GM08714 (cell line): ENCODE measurements around the gene TRAPPC14.

ENCODE experiments used
- H3K4me3 ChIP-seq: fragments of 200-500 bp; sonication (Bioruptor generic); 2 replicates; pipeline ENCODE4 v1.5.1; 2014; ENCODE audit warnings: mild to moderate bottlenecking, low read length, inconsistent platforms
- ZNF274 ChIP-seq: IDR thresholded peaks from 2 replicates; pipeline ENCODE4 v1.6.1; 2012; ENCODE audit warnings: mild to moderate bottlenecking, low read depth, low read length

Gene TRAPPC14

DNA sequence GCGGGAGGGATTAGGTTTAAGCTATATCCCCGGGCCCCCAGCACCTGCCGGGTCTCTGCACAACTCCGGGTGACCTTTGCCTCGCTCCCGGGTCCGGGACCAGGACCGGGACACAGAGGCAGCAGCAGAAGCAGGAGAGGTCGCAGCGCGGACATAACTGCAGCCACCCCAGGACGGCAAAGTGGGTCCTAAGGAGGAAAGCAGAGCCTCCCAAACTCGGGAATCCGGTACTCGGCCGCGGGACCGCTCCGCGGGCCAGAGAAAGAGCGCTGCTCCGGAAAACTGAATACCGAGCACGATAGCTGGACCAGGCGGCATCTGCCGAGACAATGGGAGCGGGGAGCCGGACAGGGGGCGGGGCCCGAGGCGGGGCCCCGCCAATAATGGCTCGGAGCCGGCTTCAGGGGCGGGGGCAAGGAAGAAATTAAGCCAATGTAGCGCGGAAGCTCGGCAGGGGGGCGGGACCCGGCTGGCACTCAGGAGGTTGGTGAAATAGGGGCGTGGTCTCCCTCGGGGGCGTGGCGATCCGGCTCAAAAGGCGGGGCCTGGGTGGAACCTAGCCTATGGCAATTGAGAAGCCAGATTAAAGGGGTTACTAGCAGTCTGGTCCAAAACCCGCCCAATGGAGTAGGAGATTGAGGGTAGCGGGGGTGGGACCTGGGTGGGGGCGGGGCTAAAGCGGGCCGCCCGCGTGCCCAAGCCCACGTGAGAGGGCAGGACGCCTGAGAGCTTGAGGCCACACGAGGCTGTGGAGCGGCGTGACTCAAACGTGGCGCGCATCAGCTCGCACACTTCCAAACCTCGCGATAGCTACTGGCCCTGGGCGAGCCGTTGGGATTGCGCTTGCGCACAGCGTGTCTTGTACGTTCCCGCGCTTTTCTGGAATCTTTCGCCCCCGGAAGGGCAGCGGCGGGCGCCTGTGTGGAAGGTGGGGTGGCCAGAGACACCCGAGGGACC lies 18.8 kb upstream of the TRAPPC14 start, which contains the start of the genes GPC2 and STAG3:
Gene GPC2, minus strand, starts transcription at position 337 of the 957 bp plus-strand sequence. Its CDS starts 182 bp downstream, at position 155.
Gene STAG3, plus strand, starts transcription at position 874 of the 957 bp plus-strand sequence. CDS start 2,639 bp downstream, outside the sequence.
- no peak for TF ChIP-seq ZNF274

DNA sequence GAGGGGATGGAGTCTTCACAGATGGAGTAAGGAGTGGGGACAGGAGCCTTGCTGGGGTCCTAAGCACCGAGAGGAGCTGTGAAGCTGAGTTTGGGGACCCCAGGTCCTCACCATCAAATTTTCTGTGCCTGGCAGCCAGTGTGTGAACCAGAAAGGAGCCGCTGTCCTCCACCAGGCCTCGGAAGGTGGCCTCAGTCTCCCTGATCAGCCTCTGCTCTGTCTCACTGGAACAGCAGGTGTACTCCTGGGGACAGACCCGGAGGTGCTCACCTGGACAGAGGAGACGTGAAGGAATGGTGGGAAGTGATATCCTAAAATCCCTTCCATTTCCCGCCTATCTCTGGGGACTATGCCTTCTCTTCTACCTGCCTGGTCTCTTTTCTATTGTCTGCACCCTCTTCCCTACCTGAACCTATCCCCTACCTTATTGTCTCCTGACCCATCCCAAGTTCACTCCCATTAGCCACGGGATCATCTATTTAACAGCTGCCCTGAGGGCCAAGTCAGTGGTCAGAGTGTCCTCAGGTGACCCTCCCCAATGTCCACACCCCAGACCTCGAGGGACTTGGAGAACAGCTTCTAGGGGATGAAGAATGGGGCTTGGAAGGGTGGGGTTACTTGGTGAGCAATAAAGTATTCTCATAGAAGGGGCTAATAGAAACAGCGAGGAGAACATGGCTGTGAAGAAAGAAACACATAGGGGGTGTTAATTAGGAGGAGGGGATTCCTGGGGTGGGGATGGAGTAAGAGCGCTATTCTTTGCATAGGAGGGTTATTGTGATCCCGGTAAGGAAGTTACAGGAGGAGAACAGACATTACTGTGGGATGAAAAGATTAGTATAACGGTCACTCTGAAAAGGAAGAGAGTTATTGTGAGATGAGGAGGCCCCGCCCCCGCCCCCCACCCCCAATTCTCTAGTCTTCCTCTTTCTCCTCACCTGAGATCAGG lies 17.8 kb upstream of the TRAPPC14 start:
- TF ChIP-seq ZNF274, result no peak
- peak overlapping the region; percentile 63 for H3K4me3 ChIP-seq

More for the DNA sequence above, 18.8 kb upstream of the TRAPPC14 start, which contains the start of the genes GPC2 and STAG3:
- peak within 1 kb of the TSS; percentile 63 for H3K4me3 ChIP-seq

DNA sequence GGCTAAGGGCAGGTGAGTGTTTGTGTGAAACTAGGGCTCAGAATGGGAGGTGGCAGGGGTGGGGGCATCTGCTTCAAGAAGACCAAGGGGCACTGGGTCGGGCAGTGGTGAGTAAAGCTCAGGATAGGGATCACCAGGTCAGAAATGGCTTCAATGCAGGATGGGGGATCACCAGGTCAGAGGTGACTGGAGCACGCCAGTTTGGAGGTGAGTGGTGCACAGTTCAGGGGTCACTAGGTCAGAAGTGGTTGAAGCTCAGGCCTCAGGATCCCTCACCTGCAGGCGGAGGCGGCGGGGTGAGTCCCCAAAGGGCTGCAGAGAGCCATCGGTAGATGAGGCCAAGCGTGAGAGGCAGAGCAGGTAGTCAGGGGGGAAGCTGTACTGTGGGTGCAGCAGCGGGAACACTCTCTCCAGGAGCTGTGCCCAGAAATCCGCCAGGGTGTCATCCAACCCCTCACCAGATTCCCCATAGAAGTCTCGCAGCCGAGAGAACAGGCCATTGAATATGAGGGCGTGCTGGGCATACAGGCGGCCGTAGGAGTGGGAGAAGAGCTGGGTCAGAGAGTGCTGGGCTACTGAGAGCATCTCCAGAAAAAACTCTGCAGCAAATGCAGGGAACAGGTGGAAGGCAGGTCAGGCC lies 16.9 kb upstream of the TRAPPC14 start:
- H3K4me3 ChIP-seq, result no peak overlapping the region

DNA sequence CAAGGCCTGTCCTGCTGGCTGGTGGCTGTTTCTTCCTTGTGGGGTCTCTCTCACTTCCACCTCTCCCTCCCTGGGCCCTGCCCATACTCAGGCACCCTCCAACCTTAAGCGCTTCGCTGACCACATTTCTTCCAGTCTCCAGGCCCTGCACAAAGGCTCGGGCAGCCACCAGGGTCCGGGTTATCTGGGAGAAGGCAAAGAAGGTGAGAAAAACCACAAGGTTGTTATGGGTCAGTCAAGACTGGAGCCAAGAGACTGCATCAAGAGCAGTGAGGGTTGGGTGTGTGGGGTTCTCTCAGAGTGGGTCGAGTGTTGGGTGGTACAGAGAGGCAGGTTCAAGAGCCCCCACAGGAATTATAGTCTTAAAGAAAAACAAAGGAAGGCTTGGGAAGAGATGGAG lies 16.1 kb upstream of the TRAPPC14 start:
- H3K4me3 ChIP-seq, result no peak overlapping the region
- no peak for TF ChIP-seq ZNF274

More for the DNA sequence above, 16.9 kb upstream of the TRAPPC14 start:
- TF ChIP-seq ZNF274, result no peak

DNA sequence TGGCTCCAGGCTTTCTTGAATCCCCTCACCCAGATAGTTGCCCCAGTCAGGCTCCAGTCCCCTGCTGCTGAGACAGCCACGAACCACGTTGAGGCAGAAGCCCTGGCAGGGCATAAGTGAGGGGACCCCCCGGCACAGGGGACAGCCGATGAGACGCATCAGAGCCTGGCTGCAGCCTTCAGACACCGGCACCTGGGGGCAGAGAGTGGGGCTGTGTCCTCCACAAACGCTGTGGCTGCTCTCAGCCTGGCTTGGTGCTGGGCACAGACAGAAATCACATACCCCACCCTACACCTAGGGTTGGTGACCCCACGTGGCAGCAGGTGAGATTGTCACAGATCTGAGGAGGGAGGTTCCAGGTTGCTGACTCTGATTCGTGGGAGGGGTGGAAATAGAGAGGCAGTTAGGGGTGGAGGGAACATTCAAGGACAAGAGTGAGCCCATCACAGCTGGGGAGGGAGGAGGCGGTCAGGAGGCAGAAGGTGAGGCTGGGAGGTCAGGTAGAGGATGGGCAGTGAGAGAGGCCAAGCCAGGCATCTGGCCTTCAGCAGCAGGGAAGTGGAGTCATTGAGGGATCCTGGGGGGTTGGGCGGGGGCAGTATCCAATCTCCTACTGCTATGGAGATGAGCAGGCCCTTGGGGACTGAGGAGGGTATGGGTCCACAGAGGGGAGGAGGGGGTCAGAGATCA lies 15.4 kb upstream of the TRAPPC14 start:
- no peak overlapping the region for H3K4me3 ChIP-seq
- TF ChIP-seq ZNF274, result no peak

DNA sequence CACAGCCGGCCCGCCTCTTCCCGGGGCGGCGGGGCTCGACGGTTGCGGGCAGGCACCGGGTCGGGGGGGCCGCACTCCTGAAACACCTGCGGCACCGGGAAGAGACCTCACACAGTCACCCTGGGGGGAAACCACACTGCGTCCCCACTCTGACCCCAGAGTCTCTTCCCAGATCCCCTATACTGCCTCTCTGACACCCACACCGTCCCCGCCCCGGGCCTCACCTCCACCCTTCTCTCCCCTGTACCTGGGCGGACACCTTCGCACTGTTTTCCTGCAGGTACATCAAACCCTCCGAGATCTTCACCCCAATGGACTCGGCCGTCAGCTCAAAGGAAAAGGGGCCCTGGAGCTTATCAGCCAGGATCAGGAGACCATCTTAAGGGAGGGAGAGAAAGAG lies 13.3 kb upstream of the TRAPPC14 start:
- no peak for TF ChIP-seq ZNF274
- no peak overlapping the region for H3K4me3 ChIP-seq

DNA sequence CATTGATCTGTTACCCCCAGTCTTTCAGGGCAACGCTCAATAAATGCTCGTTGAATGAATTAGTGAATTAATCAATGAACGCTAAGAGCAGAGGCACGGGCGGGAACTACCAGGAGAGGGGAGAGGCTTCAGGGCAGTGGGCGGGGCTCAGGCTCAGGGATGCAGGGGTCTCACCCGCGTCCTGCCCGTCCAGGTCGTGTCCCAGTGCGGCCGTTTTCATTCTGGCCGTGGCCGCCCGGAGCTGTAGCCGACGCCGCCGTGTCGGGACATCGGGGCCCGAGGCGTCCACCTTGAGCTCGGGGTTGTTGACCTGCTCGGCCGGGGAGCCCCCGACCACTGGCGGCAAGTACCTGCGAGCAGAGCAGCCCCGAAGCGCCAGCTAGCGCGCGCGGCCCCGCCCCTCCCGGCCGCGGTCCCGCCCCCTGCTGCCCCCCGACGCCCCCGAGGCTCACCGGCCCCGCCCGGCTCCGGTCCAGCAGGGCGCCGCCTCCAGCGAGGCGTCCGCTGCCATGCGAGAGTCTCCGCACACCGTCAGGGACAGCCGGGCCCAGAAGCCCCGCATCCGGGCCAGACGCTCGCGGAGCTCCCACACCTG lies 12.7 kb upstream of the TRAPPC14 start:
- no peak for TF ChIP-seq ZNF274
- H3K4me3 ChIP-seq, result peak overlapping the region; percentile 7; the same call in 1 of the 2 replicates

DNA sequence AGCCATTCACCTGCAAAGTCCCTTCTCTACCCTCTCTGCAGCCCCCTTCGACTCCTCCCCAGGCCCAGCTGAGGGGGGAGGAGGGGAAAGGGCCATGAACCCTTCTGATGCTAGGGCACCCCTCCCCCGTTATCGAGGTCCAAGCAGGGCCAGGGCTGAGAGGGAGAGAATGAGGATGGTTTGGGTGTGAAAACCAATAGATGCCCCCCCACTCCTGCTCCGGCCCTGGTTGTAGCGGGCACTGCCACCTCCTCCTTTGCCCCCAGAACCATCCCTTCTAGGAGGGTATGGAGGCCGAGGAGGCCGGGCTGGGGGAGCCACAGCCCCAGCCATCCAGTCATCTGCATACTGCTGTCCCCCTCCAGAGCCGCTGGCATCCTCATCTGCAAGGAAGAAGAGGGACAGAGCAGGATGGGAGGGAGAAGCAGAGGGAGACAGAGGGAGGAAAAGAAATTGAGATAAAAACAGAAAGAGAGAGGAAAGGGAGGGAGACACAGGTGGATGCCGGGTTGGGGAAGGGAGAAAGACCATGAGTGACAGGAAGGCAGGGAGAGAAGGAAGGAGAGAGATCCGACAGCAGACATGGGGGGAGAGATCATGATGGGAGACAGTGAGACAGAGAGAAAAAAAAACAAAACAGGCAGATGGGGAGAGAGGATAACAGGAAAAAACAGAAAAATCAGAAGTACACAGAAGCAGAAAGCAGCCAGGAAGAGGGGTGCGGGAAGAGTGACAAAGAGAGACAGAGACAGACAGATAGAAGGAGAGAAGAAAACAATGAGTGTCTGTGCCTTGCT lies 11.8 kb upstream of the TRAPPC14 start:
- no peak overlapping the region for H3K4me3 ChIP-seq
- TF ChIP-seq ZNF274, result no peak

DNA sequence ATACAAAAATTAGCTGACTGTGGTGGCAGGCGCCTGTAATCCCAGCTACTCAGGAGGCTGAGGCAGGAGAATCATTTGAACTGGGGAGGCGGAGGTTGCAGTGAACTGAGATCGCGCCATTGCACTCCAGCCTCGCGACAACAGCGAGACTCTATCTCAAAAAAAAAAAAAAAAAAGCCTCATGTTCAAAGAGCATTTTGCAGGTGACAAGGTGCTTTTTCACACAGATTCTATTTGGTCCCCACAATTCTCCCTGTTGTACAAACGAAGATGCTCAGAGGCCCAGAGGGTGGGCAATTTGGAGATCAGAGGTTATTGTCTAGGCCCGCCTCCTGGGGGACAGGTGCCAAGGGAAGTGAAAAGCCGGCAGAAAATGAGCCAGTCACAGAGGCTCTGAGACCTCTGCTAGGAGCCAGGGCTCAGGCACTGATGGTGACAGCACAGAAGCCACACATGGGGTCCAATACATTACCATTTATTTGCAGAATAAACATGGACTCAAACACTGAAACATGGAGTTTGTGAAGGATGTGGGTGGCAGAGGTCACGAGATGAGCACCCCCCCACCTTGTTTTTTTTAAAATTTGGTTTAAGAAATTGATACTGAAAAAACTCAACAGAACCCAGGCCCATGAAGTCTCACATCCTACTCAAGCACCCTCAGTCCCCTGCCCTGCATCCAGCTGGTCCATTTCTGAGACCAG lies 10.8 kb upstream of the TRAPPC14 start:
- no peak overlapping the region for H3K4me3 ChIP-seq
- TF ChIP-seq ZNF274, result no peak

DNA sequence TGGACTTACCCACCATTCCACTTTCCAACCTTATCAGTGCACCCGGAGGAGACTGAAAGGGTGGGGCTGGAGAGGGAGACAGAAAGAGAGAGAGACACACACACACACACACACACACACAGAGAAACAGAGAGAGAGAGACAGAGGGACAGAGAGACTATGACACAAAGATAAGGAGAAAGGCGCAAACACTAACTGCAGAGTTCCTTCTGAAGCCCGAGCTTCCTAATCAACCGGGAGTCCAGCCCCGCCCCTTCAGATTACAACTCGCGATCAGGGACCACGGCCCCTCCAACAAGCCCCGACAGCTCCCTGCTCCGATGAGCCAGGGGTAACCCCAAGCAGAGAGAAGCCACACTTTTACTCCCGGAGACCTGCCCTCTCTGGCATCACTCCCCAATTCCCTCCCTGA lies 9.4 kb upstream of the TRAPPC14 start:
- TF ChIP-seq ZNF274, result no peak
- peak overlapping the region; percentile 32; the same call in 1 of the 2 replicates for H3K4me3 ChIP-seq
